RWPE2 (cell line): ENCODE results near the gene CPSF7.

Experiments
- ATAC-seq: fragments of 200-7000 bp; cut with Tn5 transposase; 3 replicates; pipeline ENCODE4 v1.9.1; 2021; ENCODE audit warnings: low read depth
- DNase-seq: peaks from one replicate; pipeline ENCODE4 v3.0.0-alpha.2; 2020; ENCODE audit warnings: low spot score
- H3K27ac ChIP-seq: fragments of 450-650 bp; 2 replicates; pipeline ENCODE4 v1.5.1; 2017; ENCODE audit warnings: mild to moderate bottlenecking; ENCODE audit not compliant: poor library complexity, severe bottlenecking
- H3K27me3 ChIP-seq: fragments of 250-450 bp; sonication (Bioruptor Pico); 2 replicates; pipeline ENCODE4 v1.5.1; 2021; ENCODE audit warnings: mild to moderate bottlenecking, moderate library complexity; ENCODE audit not compliant: insufficient read depth, poor library complexity, severe bottlenecking
- H3K36me3 ChIP-seq: fragments of 250-450 bp; sonication (Bioruptor Pico); 2 replicates; pipeline ENCODE4 v1.5.1; 2020; ENCODE audit warnings: low read depth, mild to moderate bottlenecking, moderate library complexity
- H3K4me1 ChIP-seq: fragments of 250-450 bp; sonication (Bioruptor Pico); 2 replicates; pipeline ENCODE4 v1.5.1; 2021; ENCODE audit warnings: mild to moderate bottlenecking, moderate library complexity; ENCODE audit not compliant: insufficient read depth, poor library complexity, severe bottlenecking
- H3K4me3 ChIP-seq: fragments of 250-450 bp; sonication (Bioruptor Pico); 2 replicates; pipeline ENCODE4 v1.5.1; 2021; ENCODE audit warnings: mild to moderate bottlenecking, moderate library complexity; ENCODE audit not compliant: severe bottlenecking
- H3K9me3 ChIP-seq: fragments of 250-450 bp; sonication (Bioruptor Pico); 2 replicates; pipeline ENCODE4 v1.5.1; 2021; ENCODE audit warnings: mild to moderate bottlenecking, moderate library complexity; ENCODE audit not compliant: severe bottlenecking
- CTCF ChIP-seq: fragments of 450-650 bp; IDR thresholded peaks from one replicate; pipeline ENCODE4 v1.5.1; 2017; ENCODE audit warnings: mild to moderate bottlenecking, moderate library complexity; ENCODE audit not compliant: poor library complexity, severe bottlenecking

Gene CPSF7

GRCh38 chr11:61406067-61406466, 23.7 kb downstream of the CPSF7 start:
- DNase-seq (no peak), ATAC-seq (no peak)
- Histone ChIP-seq H3K4me3 (no peak overlapping the region), H3K36me3 (peaks cover 83% of the 10 kb centered on the region), H3K9me3 (no peaks in the 10 kb centered on the region), H3K27me3 (no peaks in the 10 kb centered on the region), H3K27ac (no peak overlapping the region), H3K4me1 (no peaks in the 10 kb centered on the region)
- no peak for TF ChIP-seq CTCF

- no peak for TF ChIP-seq CTCF
- H3K27me3 ChIP-seq: no peaks in the 10 kb centered on the region
- H3K4me1 ChIP-seq: no peaks in the 10 kb centered on the region
- ATAC-seq (no peak), DNase-seq (no peak)
- H3K4me3 ChIP-seq: no peak overlapping the region
- H3K9me3 ChIP-seq: no peaks in the 10 kb centered on the region
- H3K36me3 ChIP-seq: peaks cover 69% of the 10 kb centered on the region
- H3K27ac ChIP-seq: no peak overlapping the region
Measured at GRCh38 chr11:61404641-61405040, 25.1 kb downstream of the CPSF7 start.

GRCh38 chr11:61404103-61404502, 25.7 kb downstream of the CPSF7 start:
- H3K4me1 ChIP-seq: no peaks in the 10 kb centered on the region
- no peak overlapping the region for H3K27ac ChIP-seq
- peaks cover 64% of the 10 kb centered on the region for H3K36me3 ChIP-seq
- H3K4me3 ChIP-seq: no peak overlapping the region
- DNase-seq (no peak), ATAC-seq (no peak)
- no peaks in the 10 kb centered on the region for H3K9me3 ChIP-seq
- no peak for TF ChIP-seq CTCF
- H3K27me3 ChIP-seq: no peaks in the 10 kb centered on the region

GRCh38 chr11:61403658-61404057, 26.1 kb downstream of the CPSF7 start:
- TF ChIP-seq CTCF: no peak
- no peak overlapping the region for H3K27ac ChIP-seq
- no peaks in the 10 kb centered on the region for H3K27me3 ChIP-seq
- ATAC-seq (no peak), DNase-seq (no peak)
- no peaks in the 10 kb centered on the region for H3K9me3 ChIP-seq
- no peak overlapping the region for H3K4me3 ChIP-seq
- H3K36me3 ChIP-seq: peaks cover 61% of the 10 kb centered on the region
- no peaks in the 10 kb centered on the region for H3K4me1 ChIP-seq

- no peaks in the 10 kb centered on the region for H3K9me3 ChIP-seq
- H3K36me3 ChIP-seq: peaks cover 47% of the 10 kb centered on the region
- H3K27me3 ChIP-seq: no peaks in the 10 kb centered on the region
- DNase-seq (no peak), ATAC-seq (no peak)
- H3K4me3 ChIP-seq: no peak overlapping the region
- no peak overlapping the region for H3K27ac ChIP-seq
- no peak for TF ChIP-seq CTCF
- H3K4me1 ChIP-seq: no peaks in the 10 kb centered on the region
Measured at GRCh38 chr11:61401573-61401972, 28.2 kb downstream of the CPSF7 start.
